GM12874 (cell line): Measurements from ENCODE around the gene FSTL4.

Experiments
- TF ChIP-seq, protein P1 (sequence below): IDR thresholded peaks from 2 replicates; pipeline ENCODE4 v1.5.1; 2011; ENCODE audit warnings: low read depth, mild to moderate bottlenecking, control low read depth, low read length, moderate library complexity; ENCODE audit not compliant: insufficient read depth

Gene FSTL4

DNA sequence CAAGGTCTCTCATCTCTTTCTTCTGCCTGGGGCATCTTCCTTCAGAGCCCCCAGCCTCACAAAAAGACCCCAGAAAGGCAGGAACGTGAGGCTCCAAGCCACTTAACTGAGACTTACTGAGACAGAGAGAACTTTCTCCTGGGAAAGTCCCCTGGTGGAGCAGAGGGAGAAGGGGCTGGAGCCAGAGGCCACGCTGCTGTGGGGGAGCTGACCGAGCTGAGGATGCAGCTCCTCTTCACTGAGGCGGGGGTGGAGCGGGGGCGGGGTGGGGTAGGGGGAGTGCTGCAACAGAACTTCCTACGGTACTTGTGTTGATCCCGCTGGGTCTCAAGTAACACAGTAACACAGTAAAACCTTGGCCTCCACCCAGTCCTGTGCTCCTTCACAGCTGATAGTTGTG is 204.0 kb downstream of the FSTL4 start:
- TF ChIP-seq, protein P1, sequence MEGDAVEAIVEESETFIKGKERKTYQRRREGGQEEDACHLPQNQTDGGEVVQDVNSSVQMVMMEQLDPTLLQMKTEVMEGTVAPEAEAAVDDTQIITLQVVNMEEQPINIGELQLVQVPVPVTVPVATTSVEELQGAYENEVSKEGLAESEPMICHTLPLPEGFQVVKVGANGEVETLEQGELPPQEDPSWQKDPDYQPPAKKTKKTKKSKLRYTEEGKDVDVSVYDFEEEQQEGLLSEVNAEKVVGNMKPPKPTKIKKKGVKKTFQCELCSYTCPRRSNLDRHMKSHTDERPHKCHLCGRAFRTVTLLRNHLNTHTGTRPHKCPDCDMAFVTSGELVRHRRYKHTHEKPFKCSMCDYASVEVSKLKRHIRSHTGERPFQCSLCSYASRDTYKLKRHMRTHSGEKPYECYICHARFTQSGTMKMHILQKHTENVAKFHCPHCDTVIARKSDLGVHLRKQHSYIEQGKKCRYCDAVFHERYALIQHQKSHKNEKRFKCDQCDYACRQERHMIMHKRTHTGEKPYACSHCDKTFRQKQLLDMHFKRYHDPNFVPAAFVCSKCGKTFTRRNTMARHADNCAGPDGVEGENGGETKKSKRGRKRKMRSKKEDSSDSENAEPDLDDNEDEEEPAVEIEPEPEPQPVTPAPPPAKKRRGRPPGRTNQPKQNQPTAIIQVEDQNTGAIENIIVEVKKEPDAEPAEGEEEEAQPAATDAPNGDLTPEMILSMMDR: no peak

DNA sequence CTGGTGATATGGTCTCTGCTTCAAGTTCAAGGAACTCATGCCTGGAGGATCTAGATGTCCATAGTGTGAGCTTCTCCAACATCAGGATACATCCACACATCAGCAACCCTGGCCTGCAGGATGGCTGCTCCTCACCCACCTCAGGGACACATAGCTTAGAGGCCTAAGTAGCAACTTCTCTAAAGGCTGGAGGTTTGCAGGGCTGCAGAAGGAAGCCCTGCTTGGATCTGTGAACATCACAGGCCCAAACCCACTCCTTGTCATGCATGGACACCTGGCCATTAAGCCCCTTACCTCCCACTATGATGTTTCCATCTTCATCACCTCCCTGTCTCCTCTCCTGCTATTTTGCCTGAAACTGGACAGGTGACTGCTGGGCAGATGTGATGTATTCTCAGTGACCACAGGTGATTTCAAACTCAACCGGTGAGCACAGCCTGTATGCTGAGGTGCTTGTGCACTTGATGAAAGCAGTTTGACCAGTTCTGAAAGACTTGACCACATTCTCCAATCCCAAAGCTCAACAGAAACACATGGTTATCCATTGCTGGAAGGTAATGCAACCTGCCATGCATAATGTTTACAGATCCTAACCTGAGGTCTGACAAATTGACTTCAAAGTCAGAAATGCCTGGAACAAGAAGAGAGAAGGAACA is 205.2 kb downstream of the FSTL4 start:
- TF ChIP-seq, protein P1: no peak

DNA sequence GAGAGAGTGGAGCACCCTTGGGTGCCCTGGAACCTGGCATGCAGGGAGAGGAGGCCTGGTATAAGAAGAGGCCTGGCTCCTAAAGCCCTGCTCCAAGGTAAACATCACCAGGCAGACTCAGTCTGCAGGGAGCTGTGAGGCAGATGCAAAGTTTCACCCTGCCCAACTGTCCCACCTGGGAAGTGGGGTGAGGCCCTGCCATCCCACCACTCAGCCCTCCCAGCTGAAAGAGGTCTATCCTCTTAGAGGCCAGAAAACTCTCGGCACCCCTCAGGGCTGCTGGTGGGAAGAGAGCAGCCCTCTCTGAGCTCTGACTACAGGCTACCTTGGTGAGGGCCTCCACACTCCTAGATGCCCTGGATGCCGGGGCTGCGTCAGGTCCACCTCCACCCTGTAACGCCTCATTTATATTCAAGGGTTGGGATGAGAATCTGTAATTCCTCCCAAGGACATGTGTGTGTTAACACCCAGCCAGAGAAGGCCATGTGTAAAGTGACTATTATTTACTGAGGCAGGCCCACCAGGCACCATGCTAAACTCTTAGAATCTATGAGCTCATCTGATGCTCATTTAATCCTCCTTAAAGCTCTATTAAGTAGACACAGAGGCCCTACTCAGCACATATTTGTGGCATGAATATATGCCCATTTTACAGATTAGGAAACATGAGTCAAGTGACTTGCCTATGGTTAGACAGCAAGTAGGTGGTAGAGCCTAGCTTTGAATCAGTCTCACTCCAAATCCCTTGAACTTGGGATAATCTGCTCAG is 205.9 kb downstream of the FSTL4 start:
- TF ChIP-seq, protein P1: no peak

DNA sequence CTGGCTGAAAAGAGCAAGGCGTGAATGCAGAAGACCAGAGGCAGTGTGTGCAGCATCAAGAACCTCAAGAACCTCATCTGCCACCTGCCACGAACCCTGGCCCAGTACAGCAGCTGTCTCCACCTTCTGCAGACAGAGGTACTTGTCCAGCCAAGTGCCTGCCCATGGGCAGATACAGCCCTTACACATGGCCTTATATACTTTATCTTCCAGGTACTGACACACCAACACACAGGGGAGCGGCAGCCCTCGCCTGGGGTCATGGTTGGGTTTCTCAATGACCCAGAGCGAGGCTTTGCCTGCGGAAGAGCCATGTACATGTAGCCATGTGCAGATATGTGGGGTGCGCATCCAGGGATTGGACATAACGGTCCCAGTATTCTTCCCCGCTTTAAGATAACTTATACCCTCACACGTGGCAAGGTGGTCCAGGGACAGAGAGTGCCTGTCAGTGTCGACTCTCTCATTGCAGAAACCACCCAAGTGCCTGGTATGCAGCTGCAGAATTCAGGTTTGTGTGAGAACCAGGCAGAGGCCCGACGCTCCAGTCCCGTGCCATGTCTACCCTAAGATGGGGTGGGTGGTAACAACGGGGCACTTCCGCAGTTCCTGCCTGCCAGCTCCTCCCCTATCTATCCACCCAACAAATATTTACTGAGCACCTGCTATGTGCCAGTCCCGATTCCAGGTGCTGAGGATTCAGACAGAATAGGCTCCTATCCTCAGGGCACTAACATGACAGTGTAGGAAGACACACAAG is 206.9 kb downstream of the FSTL4 start:
- TF ChIP-seq, protein P1: no peak

DNA sequence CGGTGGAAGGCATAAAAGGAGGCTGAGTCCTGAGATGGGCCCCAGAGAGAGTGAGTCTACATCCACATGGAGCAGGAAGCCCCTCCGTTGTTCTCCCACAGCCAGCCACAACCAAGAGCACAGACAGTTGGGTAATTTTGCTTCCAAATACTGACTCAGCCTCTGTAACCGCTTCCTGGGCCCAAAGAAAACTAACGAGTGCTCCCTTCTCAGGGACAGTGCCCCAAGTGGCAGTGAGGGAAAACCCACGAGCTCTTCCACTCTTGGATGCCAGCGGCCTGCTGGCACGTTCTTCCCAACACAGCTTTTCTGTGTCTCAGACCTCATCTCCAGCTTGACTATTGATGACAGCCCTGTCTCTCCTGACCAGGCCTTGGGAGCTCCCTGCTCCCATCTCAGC is 207.6 kb downstream of the FSTL4 start:
- TF ChIP-seq, protein P1: no peak

DNA sequence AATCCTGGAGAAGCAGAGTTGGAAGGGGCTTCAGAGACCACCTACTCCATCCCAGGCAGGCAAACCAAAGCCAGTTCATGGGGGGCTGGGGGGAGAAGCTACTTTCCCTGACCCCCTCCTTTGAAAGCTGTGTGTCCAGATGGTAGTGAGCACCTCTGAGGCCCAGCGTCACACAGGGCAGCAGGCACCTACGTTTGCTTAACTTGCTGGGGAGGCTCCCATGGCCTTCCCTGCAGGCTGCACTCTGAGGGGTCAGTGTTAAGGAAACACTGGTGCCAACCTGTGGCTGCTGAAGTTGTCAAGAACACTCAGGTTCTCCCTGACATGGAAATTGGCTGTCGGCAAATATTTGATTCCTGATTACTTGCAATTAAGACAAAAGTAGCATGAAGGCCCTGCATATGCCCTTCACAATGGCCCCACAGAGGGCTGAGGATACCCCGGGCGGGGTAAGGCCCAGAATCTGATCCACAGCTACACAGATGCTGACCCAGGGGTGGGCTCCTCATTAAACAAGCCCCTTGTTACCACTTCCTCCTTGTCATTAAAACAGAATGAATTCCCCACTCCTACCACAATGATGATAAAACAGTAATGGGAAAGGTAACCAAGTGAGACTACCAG is 208.5 kb downstream of the FSTL4 start:
- TF ChIP-seq, protein P1: no peak

DNA sequence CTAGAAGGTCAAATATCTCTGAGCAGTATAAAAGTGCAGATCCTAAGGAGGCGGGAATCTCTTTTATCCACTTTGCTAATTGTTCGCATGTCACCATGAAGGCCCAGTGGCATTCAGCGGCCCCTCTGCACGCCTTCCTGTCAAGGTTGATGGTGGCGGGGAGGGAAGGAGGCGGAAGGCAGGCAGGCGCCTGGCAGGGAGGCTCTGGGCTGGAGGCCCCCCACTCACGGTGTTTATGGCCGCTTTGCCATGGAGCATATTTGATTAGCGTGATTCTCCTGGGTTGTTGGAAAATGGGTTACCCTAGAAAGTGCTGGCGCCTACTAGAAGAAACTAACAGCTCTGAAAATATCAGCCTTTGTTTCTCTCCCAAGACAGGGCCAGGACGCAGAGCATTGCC is 209.6 kb downstream of the FSTL4 start:
- TF ChIP-seq, protein P1: no peak
